ENCODE data around the gene CHCHD6.

The CHCHD6 gene

DNA sequence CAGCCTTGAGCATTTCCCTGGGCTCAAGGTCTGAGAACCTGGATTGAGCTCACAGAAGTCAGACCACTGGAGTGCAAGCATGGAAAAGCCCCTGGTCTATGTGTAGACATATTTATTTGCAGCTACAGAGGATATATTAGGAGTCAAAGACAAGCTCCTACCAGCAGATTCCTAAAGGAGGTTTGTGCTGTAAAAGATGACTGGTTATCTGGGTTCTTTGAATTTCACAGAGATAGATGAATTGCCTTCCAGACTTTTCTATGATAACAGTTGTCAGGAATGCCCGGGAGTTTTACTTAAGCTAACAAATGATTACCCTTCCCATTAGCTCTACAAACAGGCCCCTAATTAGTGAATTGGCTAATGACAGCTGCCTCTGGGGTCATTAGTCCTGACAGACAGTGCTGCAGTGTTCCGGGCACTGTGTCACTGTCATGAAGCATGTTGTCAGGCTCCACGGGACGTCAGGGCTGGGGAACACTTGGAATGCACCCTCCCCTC is 230.0 kb downstream of the CHCHD6 start:
- no peak for FAIRE-seq
- TF ChIP-seq POLR2A (IDR thresholded peaks at IDR 0.05; ENCODE audit: low read depth, low read length), result no peak
- no peak for DNase-seq (ENCODE audit: insufficient read length, low spot score)

GRCh38 chr3:126934991-126935390 is 231.0 kb downstream of the CHCHD6 start:
- FAIRE-seq (no peak), DNase-seq (ENCODE audit: insufficient read length, low spot score) (no peak)
- TF ChIP-seq POLR2A (IDR thresholded peaks at IDR 0.05; ENCODE audit: low read depth, low read length), result no peak

GRCh38 chr3:126935756-126936509 is 231.9 kb downstream of the CHCHD6 start:
- DNase-seq (ENCODE audit: insufficient read length, low spot score), result no peak
- no peak for TF ChIP-seq POLR2A (IDR thresholded peaks at IDR 0.05; ENCODE audit: low read depth, low read length)
- FAIRE-seq, result no peak

DNA sequence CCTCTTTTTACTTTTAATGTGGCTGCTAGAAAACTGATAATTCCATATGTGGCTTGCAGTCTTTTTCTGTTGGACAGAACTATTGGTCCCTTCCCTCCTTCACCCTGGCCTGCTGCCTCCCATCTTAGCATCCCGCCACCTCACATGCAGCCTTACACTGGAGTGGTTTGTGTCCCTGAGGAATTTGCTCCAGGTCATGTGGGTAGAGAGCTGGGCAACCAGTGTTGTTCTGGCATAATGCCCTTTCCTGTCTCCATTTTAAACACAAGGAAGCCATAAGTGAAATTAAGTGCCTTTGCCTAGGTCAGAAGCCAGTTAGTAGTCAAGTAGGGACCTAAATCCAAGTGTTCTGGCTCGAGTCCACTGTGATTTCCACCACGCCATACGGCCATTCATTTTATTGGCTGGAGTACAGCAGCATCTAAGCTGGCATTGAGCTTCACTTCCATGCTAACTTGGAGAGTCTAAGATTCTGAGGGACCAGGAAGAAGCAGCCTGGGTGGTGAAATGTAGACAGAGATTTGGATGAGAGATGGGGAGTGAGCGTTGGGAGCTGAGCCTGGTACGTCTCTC is 232.9 kb downstream of the CHCHD6 start:
- FAIRE-seq, result no peak
- DNase-seq (ENCODE audit: insufficient read length, low spot score), result no peak
- TF ChIP-seq POLR2A (IDR thresholded peaks at IDR 0.05; ENCODE audit: low read depth, low read length), result no peak

DNA sequence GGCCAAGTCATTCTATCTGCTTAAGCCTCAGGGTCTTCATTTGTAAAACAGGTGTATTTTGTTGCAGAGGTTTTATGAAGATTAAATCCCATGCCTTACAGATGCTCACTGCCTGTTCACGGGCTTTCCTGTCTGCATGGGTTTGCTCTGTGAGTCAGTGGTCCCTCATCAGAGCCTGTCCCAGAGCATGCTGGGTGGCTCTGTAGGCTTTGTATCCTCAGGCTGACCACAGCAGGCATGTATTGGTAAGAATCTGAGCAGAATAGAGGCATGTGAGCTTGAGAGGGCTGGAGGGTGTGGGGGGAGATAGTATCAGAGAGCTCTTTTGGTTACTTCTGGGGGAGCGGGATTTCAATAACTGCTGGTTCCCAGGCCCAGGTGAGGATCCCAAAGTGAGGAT is 233.5 kb downstream of the CHCHD6 start:
- no peak for FAIRE-seq
- TF ChIP-seq POLR2A (IDR thresholded peaks at IDR 0.05; ENCODE audit: low read depth, low read length), result no peak
- DNase-seq (ENCODE audit: insufficient read length, low spot score), result no peak

DNA sequence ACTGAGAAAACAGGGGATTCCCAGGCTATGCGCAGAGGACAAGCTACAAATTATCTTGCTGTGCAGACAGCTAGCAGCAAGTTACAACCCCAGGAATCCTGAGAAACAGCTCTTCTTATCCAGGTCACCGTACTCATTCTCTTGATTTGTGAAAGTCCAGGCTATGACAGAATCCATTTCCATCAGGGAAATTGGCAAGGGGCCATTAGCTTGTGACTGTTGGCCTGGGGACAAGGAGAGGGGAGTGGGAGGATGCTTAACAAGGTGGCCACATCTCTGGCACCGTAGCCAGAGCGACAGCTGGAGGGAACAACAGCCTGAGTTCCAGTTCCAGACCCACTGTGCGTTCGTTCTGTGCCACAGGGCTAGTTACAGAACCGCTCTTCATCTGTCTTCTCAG is 233.9 kb downstream of the CHCHD6 start:
- no peak for DNase-seq (ENCODE audit: insufficient read length, low spot score)
- FAIRE-seq, result no peak
- TF ChIP-seq POLR2A (IDR thresholded peaks at IDR 0.05; ENCODE audit: low read depth, low read length), result no peak

GRCh38 chr3:126938520-126939337 is 234.7 kb downstream of the CHCHD6 start:
- no peak for TF ChIP-seq POLR2A (IDR thresholded peaks at IDR 0.05; ENCODE audit: low read depth, low read length)
- no peak for FAIRE-seq

GRCh38 chr3:126939338-126939718 is 235.3 kb downstream of the CHCHD6 start:
- FAIRE-seq, result no peak
- no peak for DNase-seq (ENCODE audit: insufficient read length, low spot score)
- TF ChIP-seq POLR2A (IDR thresholded peaks at IDR 0.05; ENCODE audit: low read depth, low read length), result no peak

More at GRCh38 chr3:126938520-126939337, 234.7 kb downstream of the CHCHD6 start:
- no peak for DNase-seq (ENCODE audit: insufficient read length, low spot score)

- no peak for FAIRE-seq
- TF ChIP-seq POLR2A (IDR thresholded peaks at IDR 0.05; ENCODE audit: low read depth, low read length), result no peak
These were observed 235.7 kb downstream of the CHCHD6 start for GRCh38 chr3:126939733-126940132.

GRCh38 chr3:126941721-126942270 is 237.8 kb downstream of the CHCHD6 start:
- FAIRE-seq (no peak), DNase-seq (ENCODE audit: insufficient read length, low spot score) (no peak)
- TF ChIP-seq POLR2A (IDR thresholded peaks at IDR 0.05; ENCODE audit: low read depth, low read length), result no peak

More at GRCh38 chr3:126939733-126940132, 235.7 kb downstream of the CHCHD6 start:
- DNase-seq (ENCODE audit: insufficient read length, low spot score), result no peak

GRCh38 chr3:126944089-126944965 is 240.3 kb downstream of the CHCHD6 start:
- DNase-seq (ENCODE audit: insufficient read length, low spot score) (no peak), FAIRE-seq (no peak)
- TF ChIP-seq POLR2A (IDR thresholded peaks at IDR 0.05; ENCODE audit: low read depth, low read length), result no peak

DNA sequence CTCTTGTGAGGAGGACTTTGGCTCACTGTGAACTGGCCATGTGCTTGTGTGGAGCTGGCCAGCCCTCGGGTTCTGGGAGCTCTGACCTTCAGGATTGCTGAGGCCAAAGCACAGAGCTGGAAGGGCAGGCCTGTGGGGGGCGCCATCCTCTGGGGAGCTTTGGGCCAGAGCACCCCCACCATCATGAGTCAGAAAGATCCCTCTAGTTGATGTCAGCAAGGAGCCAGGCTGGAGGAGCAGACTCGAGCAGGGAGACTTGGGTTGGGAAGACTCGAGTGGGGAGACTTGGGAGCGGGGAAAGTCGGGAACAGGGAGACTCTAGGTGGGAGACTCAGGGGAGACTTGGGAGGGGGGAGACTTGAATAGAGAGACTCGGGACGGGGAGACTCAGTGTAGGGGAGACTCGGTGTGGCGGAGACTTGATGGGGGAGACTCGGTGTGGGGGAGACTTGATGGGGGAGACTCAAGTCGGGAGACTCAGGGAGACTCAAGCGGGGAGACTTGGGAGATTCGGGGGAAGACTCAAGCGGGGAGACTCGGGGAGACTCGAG is 241.2 kb downstream of the CHCHD6 start:
- TF ChIP-seq POLR2A (IDR thresholded peaks at IDR 0.05; ENCODE audit: low read depth, low read length), result no peak
- FAIRE-seq (no peak), DNase-seq (ENCODE audit: insufficient read length, low spot score) (peak; percentile 27)

- FAIRE-seq, result no peak
- DNase-seq (ENCODE audit: insufficient read length, low spot score), result no peak
- TF ChIP-seq POLR2A (IDR thresholded peaks at IDR 0.05; ENCODE audit: low read depth, low read length), result no peak
These were observed 241.9 kb downstream of the CHCHD6 start for GRCh38 chr3:126945891-126946290.

Measured in H54 (cell line).